ENCODE measurements around the gene SOCS2.

GRCh38 chr12:93540466-93540865 is 32.0 kb upstream of the SOCS2 start:
- TF ChIP-seq EP300 (IDR thresholded peaks at IDR 0.05; ENCODE audit: low read depth) (no peak), CTCF (IDR thresholded peaks at IDR 0.05) (no peak), POLR2A (IDR thresholded peaks at IDR 0.05) (no peak), POLR2AphosphoS5 (IDR thresholded peaks at IDR 0.05) (no peak)
